HL-60 (cell line): ENCODE data around the gene MDN1.

Experiments
- CTCF ChIP-seq: IDR thresholded peaks from one replicate; pipeline ENCODE4 v1.5.1; 2011; ENCODE audit warnings: low read length, control low read depth, inconsistent platforms; ENCODE audit not compliant: insufficient read depth
- GABPA ChIP-seq: IDR thresholded peaks from 2 replicates; pipeline ENCODE4 v1.6.1; 2012; ENCODE audit warnings: low read depth
- POLR2AphosphoS5 ChIP-seq: IDR thresholded peaks from 2 replicates; pipeline ENCODE4 v1.6.1; 2012; ENCODE audit warnings: low read depth
- REST ChIP-seq: IDR thresholded peaks from 2 replicates; pipeline ENCODE4 v1.6.1; 2012; ENCODE audit warnings: low read depth; ENCODE audit not compliant: insufficient replicate concordance
- SPI1 ChIP-seq: IDR thresholded peaks from 2 replicates; pipeline ENCODE4 v1.6.1; 2012; ENCODE audit warnings: low read depth, mild to moderate bottlenecking, borderline replicate concordance

GRCh38 chr6:89612121-89612520 is 207.5 kb downstream of the MDN1 start:
- no peak for TF ChIP-seq CTCF
- no peak for TF ChIP-seq SPI1
- TF ChIP-seq REST, result no peak
- no peak for TF ChIP-seq POLR2AphosphoS5
- no peak for TF ChIP-seq GABPA
